GM23248 (cell line): ENCODE results near the gene DSE. TPM values are rescaled to one million over a fixed set of nuclear protein-coding genes. Genes with fewer than 3 reads are reported as not detected.

Experiments used
- DNase-seq: peaks from one replicate; pipeline ENCODE4 v3.0.0-alpha.2; 2015
- H2AFZ ChIP-seq: fragments of 200-600 bp; sonication (generic); 2 replicates; pipeline ENCODE4 v1.6.1; 2016; ENCODE audit warnings: antibody characterized with exemption
- H3F3A ChIP-seq: fragments of 200-600 bp; sonication (generic); 2 replicates; pipeline ENCODE4 v1.6.1; 2016; ENCODE audit warnings: mild to moderate bottlenecking, antibody characterized with exemption, mixed run types; ENCODE audit not compliant: insufficient read depth
- H3K27ac ChIP-seq: fragments of 200-600 bp; sonication (generic); 2 replicates; pipeline ENCODE4 v1.5.1; 2016; ENCODE audit warnings: mild to moderate bottlenecking
- H3K27me3 ChIP-seq: fragments of 200-600 bp; sonication (generic); replicated peaks from 2 replicates; pipeline ENCODE4 v1.6.1; 2016; ENCODE audit warnings: mild to moderate bottlenecking; ENCODE audit not compliant: insufficient read depth
- H3K36me3 ChIP-seq: fragments of 200-600 bp; sonication (generic); 2 replicates; pipeline ENCODE4 v1.6.1; 2016; ENCODE audit warnings: low read depth, mild to moderate bottlenecking
- H3K4me1 ChIP-seq: fragments of 200-600 bp; sonication (generic); 2 replicates; pipeline ENCODE4 v1.6.1; 2016; ENCODE audit warnings: mild to moderate bottlenecking; ENCODE audit not compliant: insufficient read depth
- H3K4me2 ChIP-seq: fragments of 200-600 bp; sonication (generic); one replicate; pipeline ENCODE4 v1.6.1; 2016; ENCODE audit warnings: mild to moderate bottlenecking; ENCODE audit not compliant: unreplicated experiment
- H3K4me3 ChIP-seq: fragments of 200-600 bp; sonication (generic); 2 replicates; pipeline ENCODE4 v1.5.1; 2016; ENCODE audit warnings: mild to moderate bottlenecking
- H3K79me2 ChIP-seq: fragments of 200-600 bp; sonication (generic); 2 replicates; pipeline ENCODE4 v1.6.1; 2016; ENCODE audit warnings: mild to moderate bottlenecking; ENCODE audit not compliant: insufficient read depth
- H3K9ac ChIP-seq: fragments of 200-600 bp; sonication (generic); 2 replicates; pipeline ENCODE4 v1.6.1; 2016; ENCODE audit warnings: mild to moderate bottlenecking
- H3K9me2 ChIP-seq: fragments of 200-600 bp; sonication (generic); 2 replicates; pipeline ENCODE4 v1.6.1; 2016; ENCODE audit warnings: mixed run types, mild to moderate bottlenecking, moderate library complexity; ENCODE audit not compliant: insufficient read depth
- H3K9me3 ChIP-seq: fragments of 200-600 bp; sonication (generic); one replicate; pipeline ENCODE4 v1.6.1; 2017; ENCODE audit warnings: low read depth
- H4K20me1 ChIP-seq: fragments of 200-600 bp; sonication (generic); 2 replicates; pipeline ENCODE4 v1.6.0; 2016; ENCODE audit not compliant: insufficient read depth
- EZH2 ChIP-seq: fragments of 200-600 bp; sonication (generic); IDR thresholded peaks from 2 replicates; pipeline ENCODE4 v1.6.1; 2018; ENCODE audit warnings: antibody characterized with exemption, mild to moderate bottlenecking; ENCODE audit not compliant: insufficient read depth, poor library complexity, severe bottlenecking
- EZH2phosphoT487 ChIP-seq: fragments of 200-600 bp; sonication (generic); IDR thresholded peaks from 2 replicates; pipeline ENCODE4 v1.6.1; 2018; ENCODE audit warnings: antibody characterized with exemption, moderate library complexity, mild to moderate bottlenecking, low read depth; ENCODE audit not compliant: insufficient read depth
- WGBS, 2 experiments: methylation state at CpG; one replicate each; pipeline ENCODE4 v1.1.6; 2015 to 2017; ENCODE audit warnings: low lambda C conversion rate in 2 of 2, low coverage in 1 of 2; ENCODE audit errors: missing lambda C conversion rate in 2 of 2; 5-methylcytosine and 5-hydroxymethylcytosine counted together
- in situ Hi-C: fragments of 300-500 bp; cut with MboI; formaldehyde crosslinking; loops from 2 replicates; pipeline ENCODE4 v1.15.0; 2020
- polyA plus RNA-seq: library from polyadenylated mRNA; unstranded; fragments of >200 nt; fragmentation: Nextera tagmentation; extraction: Ambion mirVana; gene quantifications from 2 replicates; pipeline ENCODE4 v1.2.1, GENCODE V29; 2016
- total RNA-seq: library from RNA; depleted of rRNA; stranded (reverse); fragments of >200 nt; shearing (Covaris generic); gene quantifications from 2 replicates; pipeline ENCODE4 v1.2.3, GENCODE V29; 2014

The DSE gene
- total and polyA plus RNA-seq, 2 experiments from 2014 or later: 42.7 to 83.9 TPM

DNA sequence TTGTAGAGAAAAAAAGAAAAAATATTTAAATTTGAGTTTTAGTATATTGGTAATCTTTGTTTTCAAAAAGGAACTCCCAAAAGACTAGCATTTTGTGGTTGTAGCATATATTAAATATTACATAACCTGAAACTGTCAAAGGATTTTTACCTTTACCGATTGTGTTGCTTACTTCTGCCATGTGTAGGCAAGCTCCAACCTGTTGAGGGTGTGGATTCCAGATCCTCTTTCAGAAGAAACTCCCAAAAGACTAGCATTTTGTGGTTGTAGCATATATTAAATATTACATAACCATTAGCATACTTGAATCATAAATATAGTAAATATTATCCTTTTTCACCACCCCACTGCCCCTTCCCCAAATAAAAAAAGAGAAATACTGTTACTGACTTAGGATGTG, 3.2 kb downstream of the DSE start:
- Histone ChIP-seq H3K9me2 (no peaks in the 10 kb centered on the region), H3K9me3 (no peaks in the 10 kb centered on the region), H2AFZ (no peak overlapping the region), H4K20me1 (peaks cover 3% of the 10 kb centered on the region; the same call in 1 of the 2 replicates), H3K79me2 (peaks cover 88% of the 10 kb centered on the region), H3K27ac (no peak overlapping the region), H3K27me3 (no peaks in the 10 kb centered on the region), H3K36me3 (0 out of 2 replicates have a peak, but pooled peaks cover 3% of the 10 kb centered on the region), H3F3A (peaks cover 5% of the 10 kb centered on the region), H3K4me1 (peaks cover 14% of the 10 kb centered on the region), H3K4me2 (no peak overlapping the region), H3K9ac (no peak overlapping the region), H3K4me3 (no peak overlapping the region)
- TF ChIP-seq EZH2phosphoT487 (no peak), EZH2 (no peak)
- WGBS, 2 experiments: 94 to 100% methylated on average over 1 of the region's 1 CpG
- in situ Hi-C loops: no loop called here
- DNase-seq: no peak

DNA sequence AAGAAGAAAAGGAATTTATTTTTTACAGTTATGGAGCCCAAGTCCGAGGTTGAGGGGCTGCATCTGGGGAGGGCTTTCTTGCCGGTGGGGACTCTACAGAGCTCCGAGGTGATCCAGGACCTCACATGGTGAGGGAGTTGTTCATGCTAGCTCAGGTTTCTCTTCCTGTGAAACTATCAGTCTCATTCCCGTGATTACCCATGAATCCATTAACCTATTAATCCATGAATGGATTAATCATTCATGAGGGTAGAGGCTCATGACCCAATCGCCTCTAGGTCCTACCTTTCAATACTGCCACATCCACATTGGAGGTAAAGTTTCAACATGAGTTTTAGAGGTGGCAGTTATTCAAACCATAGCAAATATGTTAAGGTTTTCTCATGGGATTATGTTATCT, 3.8 kb downstream of the DSE start:
- no peak overlapping the region for H3K4me2 ChIP-seq
- in situ Hi-C loops: no loop called here
- TF ChIP-seq EZH2 (no peak), EZH2phosphoT487 (no peak)
- 89 to 92% methylated on average over 5 of the region's 5 CpGs for WGBS, 2 experiments
- DNase-seq: no peak
- no peaks in the 10 kb centered on the region for H3K9me3 ChIP-seq
- H3K36me3 ChIP-seq: 0 out of 2 replicates have a peak, but pooled peaks cover 3% of the 10 kb centered on the region
- peaks cover 3% of the 10 kb centered on the region; the same call in 1 of the 2 replicates for H4K20me1 ChIP-seq
- H3K9me2 ChIP-seq: no peaks in the 10 kb centered on the region
- no peak overlapping the region for H3K4me3 ChIP-seq
- no peak overlapping the region for H2AFZ ChIP-seq
- no peaks in the 10 kb centered on the region for H3K27me3 ChIP-seq
- H3K27ac ChIP-seq: no peak overlapping the region
- peaks cover 14% of the 10 kb centered on the region for H3K4me1 ChIP-seq
- H3F3A ChIP-seq: peaks cover 5% of the 10 kb centered on the region
- no peak overlapping the region for H3K9ac ChIP-seq
- H3K79me2 ChIP-seq: peaks cover 88% of the 10 kb centered on the region

GRCh38 chr6:116375262-116375661, 4.5 kb downstream of the DSE start:
- Histone ChIP-seq H3K9ac (no peak overlapping the region), H3K27me3 (no peaks in the 10 kb centered on the region), H4K20me1 (peaks cover 3% of the 10 kb centered on the region; the same call in 1 of the 2 replicates), H2AFZ (no peak overlapping the region), H3F3A (peaks cover 5% of the 10 kb centered on the region; the same call in 1 of the 2 replicates), H3K9me3 (no peaks in the 10 kb centered on the region), H3K79me2 (peaks cover 88% of the 10 kb centered on the region), H3K27ac (no peak overlapping the region), H3K4me1 (peaks cover 14% of the 10 kb centered on the region), H3K4me3 (no peak overlapping the region), H3K9me2 (no peaks in the 10 kb centered on the region), H3K36me3 (0 out of 2 replicates have a peak, but pooled peaks cover 3% of the 10 kb centered on the region), H3K4me2 (no peak overlapping the region)
- no peak for TF ChIP-seq EZH2
- no peak for TF ChIP-seq EZH2phosphoT487
- no peak for DNase-seq
- WGBS, 2 experiments: 96 to 100% methylated on average over 2 of the region's 2 CpGs
- in situ Hi-C loops: no loop called here

GRCh38 chr6:116376149-116376548, 5.4 kb downstream of the DSE start:
- H3K9me2 ChIP-seq: no peaks in the 10 kb centered on the region
- H3K27ac ChIP-seq: no peak overlapping the region
- H3F3A ChIP-seq: peaks cover 5% of the 10 kb centered on the region; the same call in 1 of the 2 replicates
- TF ChIP-seq EZH2: no peak
- TF ChIP-seq EZH2phosphoT487: no peak
- in situ Hi-C loops: no loop called here
- 0 out of 2 replicates have a peak, but pooled peaks cover 3% of the 10 kb centered on the region for H3K36me3 ChIP-seq
- DNase-seq: no peak
- no peak overlapping the region for H2AFZ ChIP-seq
- H3K27me3 ChIP-seq: no peaks in the 10 kb centered on the region
- WGBS, 2 experiments: 64 to 68% methylated on average over 4 of the region's 4 CpGs
- peaks cover 95% of the 10 kb centered on the region for H3K79me2 ChIP-seq
- H3K9ac ChIP-seq: no peak overlapping the region
- no peak overlapping the region for H3K4me2 ChIP-seq
- H3K4me1 ChIP-seq: peaks cover 17% of the 10 kb centered on the region
- peaks cover 3% of the 10 kb centered on the region; the same call in 1 of the 2 replicates for H4K20me1 ChIP-seq
- no peak overlapping the region for H3K4me3 ChIP-seq
- H3K9me3 ChIP-seq: no peaks in the 10 kb centered on the region
